G401 (cell line): Measurements from ENCODE around the gene CCDC24. TPM values are rescaled to one million over a fixed set of nuclear protein-coding genes. Genes with fewer than 3 reads are reported as not detected.

ENCODE experiments used
- DNase-seq: peaks from one replicate; pipeline ENCODE4 v3.0.0-alpha.2; 2015; ENCODE audit warnings: low spot score
- in situ Hi-C: cut with HindIII; loops from 2 replicates; pipeline ENCODE4 v1.10.0; 2016; ENCODE audit warnings: low sequenced_read_pairs, mixed read lengths
- total RNA-seq: library from RNA; depleted of rRNA; stranded (reverse); fragments of >200 nt; shearing (Covaris generic); gene quantifications from 2 replicates; pipeline ENCODE4 v1.2.3, GENCODE V29; 2014

The CCDC24 gene
- total RNA-seq, 1 experiment from 2014 or later, result 8.1 TPM

- no peak for DNase-seq
- in situ Hi-C loops, result no loop called here
These were observed 2.0 kb downstream of the CCDC24 start for GRCh38 chr1:43993206-43993914.

DNA sequence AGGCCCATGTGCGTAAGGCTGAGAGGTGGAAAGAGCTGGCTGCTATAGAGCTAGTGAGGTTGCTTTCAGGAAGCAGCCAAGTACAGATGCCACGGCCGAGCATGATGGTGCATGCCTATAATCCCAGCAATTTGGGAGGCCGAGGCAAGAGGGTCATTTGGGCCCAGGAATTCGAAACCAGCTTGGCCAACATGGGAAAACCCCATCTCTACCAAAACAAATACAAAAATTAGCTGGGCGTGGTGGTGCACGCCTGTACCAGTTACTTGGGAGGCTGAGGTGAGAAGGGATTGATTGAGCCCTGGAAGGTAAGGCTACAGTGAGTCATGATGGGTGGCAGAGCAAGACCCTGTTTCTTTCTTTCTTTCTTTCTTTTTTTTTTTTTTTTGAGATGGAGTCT is 2.7 kb downstream of the CCDC24 start:
- no peak for DNase-seq
- in situ Hi-C loops, result no loop called here

GRCh38 chr1:43994794-43995790 is 3.7 kb downstream of the CCDC24 start:
- DNase-seq, result no peak
- in situ Hi-C loops, result no loop called here

DNA sequence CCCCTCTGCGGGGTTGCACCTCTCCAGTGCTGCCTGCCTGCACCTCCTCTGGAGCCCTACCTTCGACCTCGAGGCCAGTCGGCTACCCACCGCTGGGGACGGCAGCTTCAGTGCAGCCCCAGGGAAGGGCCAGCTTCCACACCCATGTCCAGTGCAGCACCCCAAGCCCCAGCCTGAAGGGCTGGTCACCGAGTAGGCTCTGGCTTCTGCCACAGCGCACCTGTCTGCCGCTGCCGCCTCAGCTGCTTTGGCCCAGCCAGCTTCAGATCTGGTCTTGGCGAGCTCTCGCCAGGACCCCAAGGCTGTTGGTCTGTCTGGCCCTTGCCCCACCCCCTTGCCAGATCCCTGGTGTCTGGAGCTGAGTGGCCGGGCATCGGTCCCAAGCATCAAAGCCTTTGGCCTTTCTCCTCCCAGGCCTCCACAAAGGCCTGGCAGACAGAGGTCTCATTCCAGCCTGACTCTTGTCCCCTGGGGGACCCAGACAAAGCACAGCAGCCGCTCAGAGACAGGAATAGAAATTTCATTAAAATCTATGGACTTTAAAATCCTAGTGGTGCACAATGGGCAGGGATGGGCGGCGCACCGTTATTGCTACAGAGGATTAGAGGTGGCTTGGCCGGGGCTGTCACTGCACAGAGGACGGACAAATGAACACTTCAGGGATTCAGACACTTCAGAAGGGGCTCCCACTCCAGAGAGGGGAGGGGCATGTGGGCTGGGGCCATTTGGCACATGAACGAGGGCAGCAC is 4.8 kb downstream of the CCDC24 start:
- DNase-seq, result no peak
- in situ Hi-C loops, result no loop called here

GRCh38 chr1:43996733-43997115 is 5.3 kb downstream of the CCDC24 start:
- no peak for DNase-seq
- in situ Hi-C loops, result no loop called here

DNA sequence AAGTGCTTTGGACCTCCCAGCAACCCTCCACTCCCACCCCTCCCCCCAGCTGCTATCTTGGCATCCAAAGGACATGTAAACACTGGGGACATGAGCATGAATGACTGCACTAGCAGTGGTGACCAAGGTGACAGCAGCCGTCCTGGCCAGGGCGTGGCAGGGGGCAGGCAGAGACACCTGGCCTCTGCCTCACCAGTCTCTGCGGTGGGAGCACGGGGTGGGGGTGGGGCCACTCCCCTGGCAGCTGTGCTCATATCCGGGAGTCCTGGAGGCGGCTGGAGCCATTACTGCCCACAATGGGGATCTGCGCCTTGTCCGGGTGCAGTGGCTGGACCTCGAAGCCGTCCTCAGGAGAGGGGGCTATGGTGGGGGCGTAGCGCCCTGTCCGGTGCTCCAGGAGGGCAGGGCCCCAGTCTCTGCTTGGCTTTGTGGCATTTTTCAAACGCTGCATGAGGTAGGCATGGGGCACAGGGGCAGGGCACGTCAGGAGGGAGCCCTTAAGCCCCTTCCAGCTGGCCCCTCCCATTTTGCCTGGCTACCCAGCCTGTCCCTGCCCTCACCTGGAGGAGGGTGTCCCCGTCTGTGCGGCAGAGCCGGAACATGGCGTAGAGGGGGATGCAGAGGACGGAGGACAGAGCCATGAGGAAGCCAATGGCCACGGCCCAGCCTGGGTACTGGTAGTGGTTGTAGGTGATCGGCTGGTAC is 6.0 kb downstream of the CCDC24 start:
- DNase-seq, result no peak
- in situ Hi-C loops, result no loop called here

DNA sequence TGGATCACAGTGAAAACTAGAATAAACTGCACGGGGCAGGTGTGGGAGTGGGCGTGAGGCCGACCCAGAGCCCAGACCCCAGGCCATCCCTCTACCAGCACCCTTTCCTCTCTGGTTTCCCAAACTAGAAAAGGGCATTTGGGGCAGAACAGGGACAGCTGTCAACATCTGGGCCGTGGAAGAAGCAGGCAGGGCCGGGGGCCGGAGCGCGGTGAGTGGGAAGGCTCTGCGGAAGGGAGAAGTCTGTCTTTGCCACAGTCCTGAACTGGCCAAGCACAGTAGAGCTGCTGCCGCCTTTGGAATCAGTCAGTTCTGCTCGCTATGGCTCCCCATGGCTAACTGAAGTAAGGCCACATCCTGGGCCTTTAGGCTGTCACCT is 6.6 kb downstream of the CCDC24 start:
- in situ Hi-C loops, result no loop called here
- no peak for DNase-seq

DNA sequence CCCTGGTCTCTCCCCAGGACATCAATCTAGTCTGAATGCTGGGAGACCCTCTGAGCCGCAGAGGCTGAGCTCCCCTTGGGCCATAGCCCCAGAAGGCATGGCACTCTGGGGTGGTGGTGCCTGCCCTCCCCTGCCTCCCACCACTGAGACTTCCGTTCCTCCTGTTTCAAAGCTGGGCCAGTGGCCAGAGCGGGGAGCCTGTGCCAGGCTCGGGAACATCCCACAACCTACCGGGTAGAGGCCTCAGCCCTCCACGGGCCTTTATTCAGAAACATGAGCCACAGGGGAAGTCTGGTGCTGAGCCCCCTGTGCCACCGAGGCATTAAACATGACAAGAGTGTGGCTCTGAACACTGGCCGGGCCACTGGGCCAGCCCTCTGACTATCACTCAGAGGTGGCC is 8.1 kb downstream of the CCDC24 start:
- in situ Hi-C loops, result no loop called here
- DNase-seq, result no peak

DNA sequence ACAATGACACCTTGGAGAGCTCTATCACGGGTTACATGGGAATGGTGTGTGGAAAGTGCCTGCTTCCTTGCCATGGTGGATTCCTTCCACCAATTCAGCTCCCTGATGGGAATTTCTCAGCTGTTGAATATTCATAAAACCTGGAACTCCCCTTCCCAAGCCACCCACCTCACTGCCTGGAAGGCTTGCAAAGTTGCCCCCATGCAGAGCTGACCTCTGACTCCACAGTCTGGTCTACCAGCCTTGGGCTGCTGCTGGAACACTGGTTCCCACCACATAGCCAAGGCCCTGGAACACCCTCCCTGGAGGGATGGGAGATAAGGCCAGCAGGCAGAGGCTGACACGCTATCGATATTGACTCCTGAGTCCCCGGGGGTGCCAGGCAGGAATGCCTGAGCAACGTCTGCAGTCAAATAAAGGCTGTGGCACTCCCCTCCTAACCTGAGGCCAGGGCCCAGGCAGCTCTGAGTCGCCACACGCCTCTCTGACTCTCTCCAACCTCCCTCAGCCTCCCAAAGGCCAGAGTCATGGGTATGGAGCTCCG is 8.8 kb downstream of the CCDC24 start:
- in situ Hi-C loops, result no loop called here

DNA sequence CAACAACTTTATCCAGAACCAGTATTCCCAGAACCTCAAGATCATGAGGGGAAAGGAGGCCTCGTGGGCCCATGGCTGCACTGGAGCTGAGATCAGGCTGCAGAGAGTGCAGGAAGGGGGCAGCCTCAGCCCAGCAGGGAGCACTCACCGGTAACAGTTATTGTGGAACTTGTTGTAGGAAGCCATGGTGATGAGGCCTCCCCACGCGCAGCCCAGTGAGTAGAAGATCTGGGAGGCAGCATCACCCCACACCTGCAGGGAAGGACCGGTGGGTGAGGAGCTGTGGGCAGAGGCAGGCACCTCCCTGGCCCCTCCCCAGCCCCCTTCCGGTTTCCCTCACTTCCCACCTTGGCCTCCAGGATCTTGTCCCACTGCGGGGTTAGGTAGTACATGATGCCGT is 10.8 kb downstream of the CCDC24 start:
- in situ Hi-C loops, result no loop called here
- DNase-seq, result no peak

More for the DNA sequence above, 8.8 kb downstream of the CCDC24 start:
- DNase-seq, result no peak

- in situ Hi-C loops, result no loop called here
- DNase-seq, result no peak
These were observed 11.3 kb downstream of the CCDC24 start for GRCh38 chr1:44002606-44003157.

GRCh38 chr1:44008259-44008658 is 16.9 kb downstream of the CCDC24 start:
- in situ Hi-C loops, result no loop called here
- no peak for DNase-seq

DNA sequence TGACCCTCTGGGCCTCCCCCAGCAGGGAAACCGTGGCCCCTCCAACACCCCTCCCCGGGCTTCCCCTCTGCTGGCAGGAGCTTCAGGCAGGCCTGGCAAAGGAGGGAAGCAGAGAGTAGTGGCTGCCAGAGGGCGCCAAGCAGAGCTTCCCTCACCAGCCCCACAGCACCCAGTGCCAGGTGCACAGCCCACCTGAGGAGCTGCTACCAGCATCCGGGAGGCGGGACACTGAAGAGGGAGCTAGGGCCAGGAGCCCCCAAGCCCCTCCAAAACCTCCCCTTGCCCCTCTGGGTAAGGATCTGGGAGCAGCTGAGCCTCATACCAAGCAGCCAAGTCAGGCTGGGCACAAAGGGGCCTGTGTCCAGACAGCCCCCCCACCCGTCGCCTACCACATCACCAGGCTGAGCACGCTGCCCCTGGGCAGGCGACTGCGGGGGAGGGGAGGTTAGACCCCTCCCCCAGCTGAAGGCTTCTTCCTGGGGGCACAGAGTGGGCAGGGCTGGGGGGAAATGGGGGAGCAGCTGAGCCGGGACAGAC is 19.6 kb downstream of the CCDC24 start:
- in situ Hi-C loops, result no loop called here
- DNase-seq, result no peak

DNA sequence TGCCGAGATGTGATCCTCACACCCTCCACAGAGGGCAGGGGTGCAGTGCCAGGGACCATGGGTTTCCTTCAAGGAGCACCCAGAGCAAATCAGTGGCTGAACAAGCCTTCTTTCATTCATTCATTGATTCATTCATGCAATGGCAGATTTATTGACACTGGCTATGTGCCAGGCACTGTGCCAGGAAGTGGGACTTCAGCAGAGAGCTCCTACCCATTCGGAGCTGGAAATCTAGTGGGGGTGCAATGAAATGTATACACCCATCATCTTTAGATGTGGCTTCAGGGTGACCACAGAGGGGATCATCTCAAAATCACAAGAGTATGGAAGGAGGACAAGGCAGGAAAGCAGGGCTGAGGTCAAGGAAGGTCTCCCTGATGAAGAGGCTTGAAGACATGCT is 21.0 kb downstream of the CCDC24 start:
- DNase-seq, result no peak
- in situ Hi-C loops, result no loop called here

- in situ Hi-C loops, result no loop called here
- DNase-seq, result no peak
These were observed 21.7 kb downstream of the CCDC24 start for GRCh38 chr1:44012941-44013609.

DNA sequence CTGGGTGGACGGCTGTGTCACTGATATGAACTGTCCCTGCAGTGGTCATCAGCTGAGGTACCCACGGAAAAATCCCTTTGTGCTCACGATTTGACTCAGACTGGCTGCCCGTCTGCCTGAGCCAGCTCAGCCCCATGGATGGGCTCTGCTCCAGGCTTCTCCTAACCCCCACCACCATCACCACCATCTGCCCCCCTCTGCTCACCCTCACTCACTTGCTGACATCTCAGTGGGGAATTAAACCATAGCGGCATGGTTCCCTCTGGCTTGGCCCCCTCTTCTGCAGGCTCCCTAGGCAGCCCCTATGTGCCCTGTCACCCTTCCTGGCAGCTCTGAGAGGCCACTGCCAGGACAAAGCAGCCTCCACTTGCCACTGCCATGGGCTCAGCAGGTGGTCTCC is 22.6 kb downstream of the CCDC24 start:
- in situ Hi-C loops, result no loop called here
- DNase-seq, result no peak

DNA sequence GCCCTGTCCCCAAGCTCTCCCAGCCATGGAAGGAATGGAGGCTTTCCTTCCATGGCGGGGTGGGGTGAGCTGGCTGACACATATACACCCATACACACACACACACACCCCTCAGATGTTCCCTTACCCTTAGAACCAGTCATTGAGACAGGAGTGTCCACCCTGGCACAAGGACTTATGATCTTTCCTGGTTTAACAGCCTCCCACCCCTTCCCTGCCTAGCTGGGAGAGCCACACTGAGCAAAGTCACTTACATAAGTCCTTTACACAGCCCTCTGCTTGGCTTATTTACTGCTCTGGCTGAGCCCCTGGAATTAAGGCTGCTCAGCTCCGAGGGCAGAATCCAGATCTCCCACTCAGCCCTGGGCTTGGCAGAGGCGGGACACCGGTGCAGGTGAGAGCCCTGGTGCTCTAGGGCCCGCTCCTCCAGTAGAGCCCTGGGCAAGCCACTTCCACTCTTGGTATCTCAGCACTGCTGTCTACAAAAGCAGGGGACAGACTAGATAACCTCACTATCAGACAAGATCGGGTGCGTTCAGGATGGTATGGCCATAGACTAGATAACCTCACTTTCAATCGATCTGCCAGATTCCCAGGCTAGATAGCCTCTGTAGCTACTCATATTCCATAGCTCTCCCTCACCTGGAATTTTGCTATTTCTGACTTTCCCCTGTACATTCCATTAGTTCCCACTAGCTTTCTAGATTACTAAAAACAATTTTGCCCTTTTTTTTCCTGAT is 23.1 kb downstream of the CCDC24 start:
- DNase-seq, result no peak
- in situ Hi-C loops, result no loop called here
